Gastroesophageal sphincter (tissue), 4 donors: ENCODE measurements around the gene MEPE. TPM values are rescaled to one million over a fixed set of nuclear protein-coding genes. Genes with fewer than 3 reads are reported as not detected.

Experiments used
- ATAC-seq: fragments of 150-250 bp; one replicate; pipeline ENCODE4 v1.9.1; 2016; ENCODE audit warnings: mild to moderate bottlenecking, moderate library complexity
- H3K27ac ChIP-seq, 4 donors: fragments of 200-600 bp; sonication (generic) in 3 of 4; 1 replicate in 3 of 4; 2 replicates in 1 of 4; pipeline ENCODE4 v1.5.1; 2016 to 2019
- H3K27me3 ChIP-seq: fragments of 200-600 bp; sonication (generic); one replicate; pipeline ENCODE4 v1.5.1; 2019
- H3K36me3 ChIP-seq, 2 donors: fragments of 200-600 bp; sonication (generic); one replicate each; pipeline ENCODE4 v1.5.1; 2019; ENCODE audit warnings: control low read depth in 1 of 2
- H3K4me1 ChIP-seq, 3 donors: fragments of 200-600 bp; sonication (generic); 1 replicate in 2 of 3; 2 replicates in 1 of 3; pipeline ENCODE4 v1.5.1; 2016 to 2019; ENCODE audit warnings: control low read depth in 2 of 3
- H3K4me3 ChIP-seq, 2 donors: fragments of 200-600 bp; sonication (generic); one replicate each; pipeline ENCODE4 v1.5.1; 2019; ENCODE audit warnings: mild to moderate bottlenecking in 1 of 2, moderate library complexity in 1 of 2
- H3K9me3 ChIP-seq, 3 donors: fragments of 200-600 bp; sonication (generic); one replicate each; pipeline ENCODE4 v1.5.1; 2017 to 2019; ENCODE audit warnings: control low read depth in 2 of 3
- EP300 ChIP-seq: sonication (generic); formaldehyde crosslinking; IDR thresholded peaks from one replicate; pipeline ENCODE4 v1.6.1; 2017; ENCODE audit warnings: antibody characterized with exemption, mild to moderate bottlenecking
- POLR2A ChIP-seq, 2 donors: fragments of 450-650 bp; IDR thresholded peaks; one replicate each; pipeline ENCODE4 v1.6.1; 2017; ENCODE audit warnings: antibody characterized with exemption in 2 of 2, mild to moderate bottlenecking in 2 of 2, moderate library complexity in 1 of 2
- POLR2AphosphoS5 ChIP-seq: sonication (generic); formaldehyde crosslinking; IDR thresholded peaks from one replicate; pipeline ENCODE4 v1.6.1; 2017; ENCODE audit warnings: antibody characterized with exemption
- WGBS, 2 donors: methylation state at CpG; one replicate each; pipeline ENCODE4 v1.1.5; 2018; ENCODE audit warnings: low coverage in 1 of 2; 5-methylcytosine and 5-hydroxymethylcytosine counted together
- total RNA-seq, 4 donors: library from RNA; depleted of rRNA; stranded (reverse); fragments of >200 nt; gene quantifications; one replicate each; pipeline ENCODE4 v1.1.0, GENCODE V29; 2016
- TF ChIP-seq, protein P1 (sequence below), 4 experiments: fragments of 200-600 bp in 2 of 4; fragments of 450-650 bp in 2 of 4; sonication (generic) in 1 of 4; IDR thresholded peaks; one replicate each; pipeline ENCODE4 v1.5.1; 2017 to 2019; ENCODE audit warnings: antibody characterized with exemption in 4 of 4, mild to moderate bottlenecking in 2 of 4, moderate library complexity in 2 of 4

MEPE gene
- total RNA-seq, 4 donors from 2014 or later, result not detected

- H3K36me3 ChIP-seq, result no peaks in the 10 kb centered on the region
- H3K4me3 ChIP-seq, result no peak overlapping the region
- no peak for TF ChIP-seq POLR2A (IDR thresholded peaks at IDR 0.05)
- no peak for TF ChIP-seq POLR2AphosphoS5
- TF ChIP-seq EP300, result no peak
- TF ChIP-seq, protein P1, sequence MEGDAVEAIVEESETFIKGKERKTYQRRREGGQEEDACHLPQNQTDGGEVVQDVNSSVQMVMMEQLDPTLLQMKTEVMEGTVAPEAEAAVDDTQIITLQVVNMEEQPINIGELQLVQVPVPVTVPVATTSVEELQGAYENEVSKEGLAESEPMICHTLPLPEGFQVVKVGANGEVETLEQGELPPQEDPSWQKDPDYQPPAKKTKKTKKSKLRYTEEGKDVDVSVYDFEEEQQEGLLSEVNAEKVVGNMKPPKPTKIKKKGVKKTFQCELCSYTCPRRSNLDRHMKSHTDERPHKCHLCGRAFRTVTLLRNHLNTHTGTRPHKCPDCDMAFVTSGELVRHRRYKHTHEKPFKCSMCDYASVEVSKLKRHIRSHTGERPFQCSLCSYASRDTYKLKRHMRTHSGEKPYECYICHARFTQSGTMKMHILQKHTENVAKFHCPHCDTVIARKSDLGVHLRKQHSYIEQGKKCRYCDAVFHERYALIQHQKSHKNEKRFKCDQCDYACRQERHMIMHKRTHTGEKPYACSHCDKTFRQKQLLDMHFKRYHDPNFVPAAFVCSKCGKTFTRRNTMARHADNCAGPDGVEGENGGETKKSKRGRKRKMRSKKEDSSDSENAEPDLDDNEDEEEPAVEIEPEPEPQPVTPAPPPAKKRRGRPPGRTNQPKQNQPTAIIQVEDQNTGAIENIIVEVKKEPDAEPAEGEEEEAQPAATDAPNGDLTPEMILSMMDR (IDR thresholded peaks at IDR 0.05), result no peak
- 91% methylated on average over 2 of the region's 2 CpGs; no CpG with 5 or more reads in 1 of the 2 donors for WGBS, 2 donors
- H3K27me3 ChIP-seq, result no peaks in the 10 kb centered on the region
- H3K9me3 ChIP-seq, result no peaks in the 10 kb centered on the region
- no peak for ATAC-seq
- H3K4me1 ChIP-seq, result no peaks in the 10 kb centered on the region
- no peak overlapping the region for H3K27ac ChIP-seq
Measured at GRCh38 chr4:87862236-87862635, 29.5 kb downstream of the MEPE start.

DNA sequence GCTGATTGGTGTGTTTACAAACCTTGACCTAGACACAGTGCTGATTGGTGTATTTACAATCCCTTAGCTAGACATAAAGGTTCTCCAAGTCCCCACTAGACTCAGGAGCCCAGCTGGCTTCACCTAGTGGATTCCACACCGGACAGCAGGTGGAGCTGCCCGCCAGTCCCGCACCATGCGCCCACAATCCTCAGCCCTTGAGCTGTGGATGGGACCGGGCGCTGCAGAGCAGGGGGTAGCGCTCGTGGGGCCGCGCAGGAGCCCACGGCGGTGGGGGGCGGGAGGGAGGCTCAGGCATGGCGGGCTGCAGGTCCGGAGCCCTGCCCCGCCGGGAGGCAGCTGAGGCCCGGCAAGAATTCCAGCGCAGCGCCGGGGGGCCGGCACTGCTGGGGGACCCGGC lies 30.7 kb downstream of the MEPE start:
- no peak for ATAC-seq
- TF ChIP-seq POLR2AphosphoS5 (no peak), EP300 (no peak), POLR2A (IDR thresholded peaks at IDR 0.05) (no peak)
- TF ChIP-seq, protein P1 (IDR thresholded peaks at IDR 0.05), result no peak
- Histone ChIP-seq H3K4me1 (no peaks in the 10 kb centered on the region), H3K27ac (no peak overlapping the region), H3K4me3 (no peak overlapping the region), H3K9me3 (no peaks in the 10 kb centered on the region), H3K36me3 (no peaks in the 10 kb centered on the region), H3K27me3 (no peaks in the 10 kb centered on the region)
- WGBS, 2 donors, result no CpG with 5 or more reads among the region's 23 CpGs

DNA sequence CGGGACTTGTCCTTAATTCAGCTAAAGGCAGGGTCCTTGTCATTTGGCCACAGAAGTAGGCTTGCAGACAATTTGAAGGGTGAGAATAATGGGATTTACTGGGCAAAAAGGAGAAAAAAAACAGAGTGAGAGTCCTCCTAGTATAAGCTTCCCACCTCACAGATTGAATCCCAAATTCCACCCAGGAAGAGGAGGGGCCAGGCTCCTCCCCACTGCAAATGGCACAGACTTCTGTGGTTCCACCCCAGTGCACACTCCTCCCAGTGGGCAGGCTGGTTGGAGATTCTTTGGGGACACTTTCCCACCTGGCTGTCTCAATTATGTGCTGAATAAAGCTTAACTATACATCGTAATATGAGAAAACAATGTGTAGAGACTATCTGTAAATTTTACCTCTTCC lies 31.6 kb downstream of the MEPE start:
- no peak overlapping the region for H3K4me3 ChIP-seq
- no peaks in the 10 kb centered on the region for H3K36me3 ChIP-seq
- H3K4me1 ChIP-seq, result no peaks in the 10 kb centered on the region
- WGBS, 2 donors, result 57 to 100% methylated on average over 1 to 2 of the region's 2 CpGs
- ATAC-seq, result no peak
- no peaks in the 10 kb centered on the region for H3K9me3 ChIP-seq
- H3K27me3 ChIP-seq, result no peaks in the 10 kb centered on the region
- H3K27ac ChIP-seq, result no peak overlapping the region
- TF ChIP-seq, protein P1 (IDR thresholded peaks at IDR 0.05), result no peak
- TF ChIP-seq POLR2A (IDR thresholded peaks at IDR 0.05) (no peak), EP300 (no peak), POLR2AphosphoS5 (no peak)

DNA sequence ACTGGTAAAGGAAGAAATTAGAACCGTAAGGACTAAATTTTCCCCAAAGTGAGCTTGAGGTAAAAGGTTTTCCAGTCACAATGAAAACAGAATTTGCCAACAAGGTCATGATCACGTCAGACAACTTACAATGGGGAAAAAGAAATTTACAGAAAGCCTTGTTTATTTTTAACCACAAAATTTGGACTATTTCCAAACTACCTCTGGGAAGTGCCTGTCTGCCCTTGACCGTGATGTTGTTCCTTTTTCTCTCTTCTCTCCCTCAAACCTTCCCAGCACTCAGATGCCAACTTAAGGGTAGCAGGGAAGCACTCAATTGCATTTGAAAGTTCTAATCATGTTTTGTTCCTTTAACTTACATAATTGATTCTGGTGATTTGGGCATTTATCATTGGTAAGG lies 32.5 kb downstream of the MEPE start:
- no peak for ATAC-seq
- Histone ChIP-seq H3K4me3 (no peak overlapping the region), H3K27ac (no peak overlapping the region), H3K27me3 (no peaks in the 10 kb centered on the region), H3K9me3 (no peaks in the 10 kb centered on the region), H3K36me3 (no peaks in the 10 kb centered on the region), H3K4me1 (no peaks in the 10 kb centered on the region)
- no peak for TF ChIP-seq EP300
- no peak for TF ChIP-seq POLR2A (IDR thresholded peaks at IDR 0.05)
- no peak for TF ChIP-seq POLR2AphosphoS5
- TF ChIP-seq, protein P1 (IDR thresholded peaks at IDR 0.05), result no peak
- 46 to 53% methylated on average over 3 of the region's 3 CpGs for WGBS, 2 donors

DNA sequence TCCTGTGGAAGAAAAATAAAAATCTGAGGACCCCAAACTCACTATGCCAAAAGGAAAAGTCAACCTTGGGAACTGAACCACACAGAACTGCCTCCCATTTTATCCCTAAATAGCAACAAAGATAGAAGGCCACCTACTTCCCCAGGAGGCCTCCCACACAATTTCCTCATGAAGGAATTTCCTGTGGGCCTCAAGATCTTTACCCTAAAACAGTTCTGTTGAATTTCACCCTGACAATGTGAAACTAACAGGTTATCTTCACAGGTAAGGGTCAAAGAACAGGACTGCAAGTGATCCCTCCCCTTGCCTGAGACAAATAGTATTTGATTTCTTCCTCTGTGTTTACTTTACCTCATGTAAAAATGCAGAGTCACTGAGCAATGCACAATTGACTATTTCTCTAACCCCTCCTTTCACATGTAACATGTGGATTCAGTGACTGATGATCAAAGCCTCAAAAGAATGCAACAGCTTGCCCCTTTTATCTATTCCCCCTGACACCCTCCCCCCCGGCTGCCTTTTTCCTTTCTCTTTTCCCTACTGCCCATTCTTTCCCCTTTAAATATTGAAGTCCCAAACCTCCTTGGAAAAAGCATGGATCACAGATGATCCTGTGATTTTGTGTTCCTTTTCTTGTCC lies 33.3 kb downstream of the MEPE start:
- H3K4me3 ChIP-seq, result no peak overlapping the region
- TF ChIP-seq POLR2A (IDR thresholded peaks at IDR 0.05) (no peak), EP300 (no peak), POLR2AphosphoS5 (no peak)
- TF ChIP-seq, protein P1 (IDR thresholded peaks at IDR 0.05), result no peak
- no peak overlapping the region for H3K27ac ChIP-seq
- H3K36me3 ChIP-seq, result no peaks in the 10 kb centered on the region
- no peaks in the 10 kb centered on the region for H3K9me3 ChIP-seq
- H3K4me1 ChIP-seq, result no peaks in the 10 kb centered on the region
- ATAC-seq, result no peak
- H3K27me3 ChIP-seq, result no peaks in the 10 kb centered on the region
- 55% methylated on average over 1 of the region's 1 CpG; no CpG with 5 or more reads in 1 of the 2 donors for WGBS, 2 donors
